GM12873 (cell line): ENCODE data around the gene ZNFX1.

Source experiments
- CTCF ChIP-seq: IDR thresholded peaks from 2 replicates; pipeline ENCODE4 v1.5.1; 2012; ENCODE audit warnings: low read depth, mild to moderate bottlenecking, moderate library complexity, low read length, control low read depth; ENCODE audit not compliant: insufficient read depth; ENCODE audit errors: missing control alignments

Gene ZNFX1

GRCh38 chr20:49267327-49267726, 10.5 kb downstream of the ZNFX1 start:
- no peak for TF ChIP-seq CTCF

- TF ChIP-seq CTCF: no peak
Measured at GRCh38 chr20:49262444-49262843, 15.4 kb downstream of the ZNFX1 start.

GRCh38 chr20:49261173-49261572, 16.7 kb downstream of the ZNFX1 start:
- no peak for TF ChIP-seq CTCF

GRCh38 chr20:49260218-49260617, 17.6 kb downstream of the ZNFX1 start:
- TF ChIP-seq CTCF: no peak

GRCh38 chr20:49259799-49260198, 18.1 kb downstream of the ZNFX1 start:
- no peak for TF ChIP-seq CTCF

- no peak for TF ChIP-seq CTCF
Measured at GRCh38 chr20:49259284-49259683, 18.6 kb downstream of the ZNFX1 start.

GRCh38 chr20:49256261-49256660, 21.6 kb downstream of the ZNFX1 start:
- no peak for TF ChIP-seq CTCF
